Measurements from ENCODE around the gene NAALADL2. TPM values are rescaled to one million over a fixed set of nuclear protein-coding genes. Genes with fewer than 3 reads are reported as not detected.

NAALADL2 gene
- total RNA-seq, 2 experiments from 2014 or later, result 0.30 to 1.2 TPM

GRCh38 chr3:175591375-175591774 lies 732.2 kb downstream of the NAALADL2 start:
- TF ChIP-seq CTCF (IDR thresholded peaks at IDR 0.05), result no peak
- H3K27ac ChIP-seq (ENCODE audit: low read depth in 1 of 2, low read length in 2 of 2), result no peak overlapping the region
- H3K9me3 ChIP-seq (ENCODE audit: control insufficient read depth in 1 of 2, insufficient read depth in 1 of 2, low read length in 2 of 2), result peaks cover 0 to 4% of the 10 kb centered on the region in 2 experiments
- Mint-ChIP-seq H3K27ac (no peak overlapping the region), H3K4me1 (ENCODE audit: low read depth) (no peaks in the 10 kb centered on the region), H3K27me3 (no peaks in the 10 kb centered on the region), H3K36me3 (ENCODE audit: low read depth) (no peaks in the 10 kb centered on the region), H3K4me3 (no peak overlapping the region), H3K9me3 (peaks cover 2% of the 10 kb centered on the region)
- ChIA-PET POLR2A (no interaction called here), CTCF (no interaction called here)
- ATAC-seq (ENCODE audit: poor library complexity) (no peak), DNase-seq (no peak)
- H3K4me1 ChIP-seq (ENCODE audit: insufficient read depth, low read length), result no peaks in the 10 kb centered on the region
- no peaks in the 10 kb centered on the region for H3K36me3 ChIP-seq (ENCODE audit: insufficient read depth, low read length)
- H3K4me3 ChIP-seq (ENCODE audit: low read length), result no peak overlapping the region
- intact Hi-C loops (cut with DNase I, micrococcal nuclease), result no loop called here
- no peaks in the 10 kb centered on the region for H3K27me3 ChIP-seq (ENCODE audit: control insufficient read depth in 1 of 2, insufficient read depth in 2 of 2, low read length in 2 of 2)

GRCh38 chr3:175593331-175593730 lies 734.2 kb downstream of the NAALADL2 start:
- Histone ChIP-seq H3K36me3 (ENCODE audit: insufficient read depth, low read length) (no peaks in the 10 kb centered on the region), H3K4me3 (ENCODE audit: low read length) (no peak overlapping the region), H3K9me3 (ENCODE audit: control insufficient read depth in 1 of 2, insufficient read depth in 1 of 2, low read length in 2 of 2) (peaks cover 0 to 4% of the 10 kb centered on the region in 2 experiments), H3K27me3 (ENCODE audit: control insufficient read depth in 1 of 2, insufficient read depth in 2 of 2, low read length in 2 of 2) (no peaks in the 10 kb centered on the region), H3K27ac (ENCODE audit: low read depth in 1 of 2, low read length in 2 of 2) (no peak overlapping the region), H3K4me1 (ENCODE audit: insufficient read depth, low read length) (no peaks in the 10 kb centered on the region)
- intact Hi-C loops (cut with DNase I, micrococcal nuclease), result no loop called here
- Mint-ChIP-seq H3K4me3 (no peak overlapping the region), H3K27me3 (no peaks in the 10 kb centered on the region), H3K4me1 (ENCODE audit: low read depth) (no peaks in the 10 kb centered on the region), H3K9me3 (peaks cover 2% of the 10 kb centered on the region), H3K36me3 (ENCODE audit: low read depth) (no peaks in the 10 kb centered on the region), H3K27ac (no peak overlapping the region)
- TF ChIP-seq CTCF (IDR thresholded peaks at IDR 0.05), result no peak
- POLR2A ChIA-PET, result no interaction called here
- CTCF ChIA-PET, result no interaction called here
- no peak for DNase-seq
- ATAC-seq (ENCODE audit: poor library complexity), result no peak

- H3K27ac ChIP-seq (ENCODE audit: low read depth in 1 of 2, low read length in 2 of 2), result no peak overlapping the region
- no peak for TF ChIP-seq CTCF (IDR thresholded peaks at IDR 0.05)
- Mint-ChIP-seq H3K4me1 (ENCODE audit: low read depth) (no peaks in the 10 kb centered on the region), H3K27ac (no peak overlapping the region), H3K27me3 (no peaks in the 10 kb centered on the region), H3K9me3 (peaks cover 4% of the 10 kb centered on the region), H3K4me3 (no peak overlapping the region), H3K36me3 (ENCODE audit: low read depth) (no peaks in the 10 kb centered on the region)
- no peak overlapping the region for H3K4me3 ChIP-seq (ENCODE audit: low read length)
- H3K36me3 ChIP-seq (ENCODE audit: insufficient read depth, low read length), result no peaks in the 10 kb centered on the region
- H3K9me3 ChIP-seq (ENCODE audit: control insufficient read depth in 1 of 2, insufficient read depth in 1 of 2, low read length in 2 of 2), result no peaks in the 10 kb centered on the region
- CTCF ChIA-PET, result no interaction called here
- POLR2A ChIA-PET, result no interaction called here
- H3K4me1 ChIP-seq (ENCODE audit: insufficient read depth, low read length), result no peaks in the 10 kb centered on the region
- no peak for DNase-seq
- intact Hi-C loops (cut with DNase I, micrococcal nuclease), result no loop called here
- no peak for ATAC-seq (ENCODE audit: poor library complexity)
- no peaks in the 10 kb centered on the region for H3K27me3 ChIP-seq (ENCODE audit: control insufficient read depth in 1 of 2, insufficient read depth in 2 of 2, low read length in 2 of 2)
These were observed 739.6 kb downstream of the NAALADL2 start for GRCh38 chr3:175598740-175599139.

Measured in CD4-positive, alpha-beta T cell (primary cell).